SU-DHL-6 (cell line): ENCODE measurements around the gene TTC4.

ENCODE experiments used
- EZH2phosphoT487 ChIP-seq: fragments of 200-600 bp; sonication (generic), shearing (Covaris generic); conservative IDR thresholded peaks from 2 replicates; pipeline ENCODE4 v1.6.1; 2018; ENCODE audit warnings: mild to moderate bottlenecking, antibody characterized with exemption, low read length, moderate library complexity, mixed read lengths
- TF ChIP-seq, protein P1 (sequence below): fragments of 200-600 bp; sonication (generic); IDR thresholded peaks from one replicate; pipeline ENCODE4 v1.5.1; 2017; ENCODE audit warnings: antibody characterized with exemption, mild to moderate bottlenecking, low read length, moderate library complexity; ENCODE audit not compliant: insufficient read depth, poor library complexity, severe bottlenecking

DNA sequence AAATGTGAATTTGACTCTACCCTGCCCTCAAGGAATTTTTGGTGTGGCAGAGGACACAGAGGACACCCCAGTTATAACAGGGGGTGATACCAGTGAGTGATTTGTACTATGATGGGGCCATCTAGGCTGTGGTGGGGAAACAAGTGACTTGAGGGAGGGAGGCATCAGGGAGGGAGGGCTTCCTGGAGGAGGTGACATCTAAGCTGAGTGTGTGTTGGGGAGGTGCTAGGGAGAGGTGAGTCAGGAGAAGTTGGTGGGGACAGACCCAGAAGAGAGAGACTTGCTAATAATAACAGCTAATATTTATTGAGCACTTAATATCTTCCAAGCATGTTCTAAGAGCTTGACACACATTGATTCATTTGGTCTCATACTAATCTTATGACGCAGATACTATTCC is 19.9 kb upstream of the TTC4 start:
- TF ChIP-seq, protein P1, sequence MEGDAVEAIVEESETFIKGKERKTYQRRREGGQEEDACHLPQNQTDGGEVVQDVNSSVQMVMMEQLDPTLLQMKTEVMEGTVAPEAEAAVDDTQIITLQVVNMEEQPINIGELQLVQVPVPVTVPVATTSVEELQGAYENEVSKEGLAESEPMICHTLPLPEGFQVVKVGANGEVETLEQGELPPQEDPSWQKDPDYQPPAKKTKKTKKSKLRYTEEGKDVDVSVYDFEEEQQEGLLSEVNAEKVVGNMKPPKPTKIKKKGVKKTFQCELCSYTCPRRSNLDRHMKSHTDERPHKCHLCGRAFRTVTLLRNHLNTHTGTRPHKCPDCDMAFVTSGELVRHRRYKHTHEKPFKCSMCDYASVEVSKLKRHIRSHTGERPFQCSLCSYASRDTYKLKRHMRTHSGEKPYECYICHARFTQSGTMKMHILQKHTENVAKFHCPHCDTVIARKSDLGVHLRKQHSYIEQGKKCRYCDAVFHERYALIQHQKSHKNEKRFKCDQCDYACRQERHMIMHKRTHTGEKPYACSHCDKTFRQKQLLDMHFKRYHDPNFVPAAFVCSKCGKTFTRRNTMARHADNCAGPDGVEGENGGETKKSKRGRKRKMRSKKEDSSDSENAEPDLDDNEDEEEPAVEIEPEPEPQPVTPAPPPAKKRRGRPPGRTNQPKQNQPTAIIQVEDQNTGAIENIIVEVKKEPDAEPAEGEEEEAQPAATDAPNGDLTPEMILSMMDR: no peak
- no peak for TF ChIP-seq EZH2phosphoT487
